HCT116 (cell line): ENCODE measurements around the gene CCNL2. TPM values are rescaled to one million over a fixed set of nuclear protein-coding genes. Genes with fewer than 3 reads are reported as not detected.

Source experiments
- ATAC-seq: fragments of 200-7000 bp; cut with Tn5 transposase; 2 replicates; pipeline ENCODE4 v1.9.1; 2020; ENCODE audit warnings: mild to moderate bottlenecking, moderate library complexity
- BruUV-seq: library from RNA; stranded (reverse); fragments of 400-500 nt; replicated peaks from 2 replicates; lab custom pipeline; 2021; lab: Mats Ljungman, UMichigan
- CTCF ChIA-PET: fragments of 300-600 bp; sonication (Branson Sonifier 250); formaldehyde crosslinking; loops from one replicate; lab custom pipeline; 2021; ENCODE audit warnings: antibody characterized with exemption; lab: Charles Lee
- POLR2A ChIA-PET: fragments of 300-600, 350-600 bp; sonication (Branson Sonifier 250); formaldehyde crosslinking; loops from one replicate; lab custom pipeline; 2021; ENCODE audit warnings: antibody characterized with exemption; lab: Charles Lee
- RAD21 ChIA-PET, 2 experiments: fragments of 300-600 bp; sonication (Branson Sonifier 250); formaldehyde crosslinking; loops; one replicate each; lab custom pipeline; 2023; ENCODE audit warnings: low total read pairs in 2 of 2; ENCODE audit not compliant: uncharacterized antibody in 2 of 2, unreplicated experiment in 2 of 2, low non-redundant PET in 1 of 2; lab: Charles Lee
- DNase-seq: peaks from one replicate; pipeline ENCODE4 v3.0.0-alpha.2; 2010; ENCODE audit warnings: low read depth, low spot score
- H2AFZ ChIP-seq: fragments of 200-600 bp; shearing (Covaris generic), sonication (generic); 2 replicates; pipeline ENCODE4 v1.6.1; 2017; ENCODE audit warnings: low read depth, mixed run types, mixed read lengths, antibody characterized with exemption, low read length; ENCODE audit not compliant: poor library complexity, severe bottlenecking
- H3K27ac ChIP-seq: 2 replicates; pipeline ENCODE4 v1.5.1; 2012; ENCODE audit warnings: low read depth, low read length
- H3K27me3 ChIP-seq: fragments of 200-600 bp; sonication (generic); 2 replicates; pipeline ENCODE4 v1.6.1; 2016; ENCODE audit warnings: mixed run types, low read length, mixed read lengths; ENCODE audit not compliant: insufficient read depth
- H3K36me3 ChIP-seq, 2 experiments: fragments of 200-500 bp in 1 of 2; fragments of 200-600 bp in 1 of 2; sonication (Bioruptor generic) in 1 of 2; sonication (generic) in 1 of 2; 2 replicates each; pipeline versions ENCODE4 v1.5.1 to v1.6.1; 2014 to 2016; ENCODE audit warnings: low read length in 2 of 2, inconsistent platforms in 1 of 2, mixed read lengths in 1 of 2, mixed run types in 1 of 2; ENCODE audit not compliant: insufficient read depth in 2 of 2, control insufficient read depth in 1 of 2
- H3K4me1 ChIP-seq, 2 experiments: fragments of 200-600 bp in 1 of 2; sonication (generic) in 1 of 2; 2 replicates each; pipeline versions ENCODE4 v1.5.1 to v1.6.1; 2012 to 2017; ENCODE audit warnings: low read length in 2 of 2, inconsistent platforms in 1 of 2, mild to moderate bottlenecking in 1 of 2, mixed read lengths in 1 of 2, mixed run types in 1 of 2, moderate library complexity in 1 of 2; ENCODE audit not compliant: insufficient read depth in 2 of 2, control insufficient read depth in 1 of 2
- H3K4me2 ChIP-seq: fragments of 200-600 bp; sonication (generic); 2 replicates; pipeline ENCODE4 v1.6.1; 2017; ENCODE audit warnings: mixed run types, low read length, mixed read lengths
- H3K4me3 ChIP-seq, 2 experiments: fragments of 200-600 bp in 1 of 2; sonication (generic) in 1 of 2; replicated peaks in 1 of 2; 2 replicates each; pipeline ENCODE4 v1.5.1; 2011 to 2016; ENCODE audit warnings: low read length in 2 of 2, control low read depth in 1 of 2, low read depth in 1 of 2, mild to moderate bottlenecking in 1 of 2, mixed read lengths in 1 of 2, mixed run types in 1 of 2
- H3K79me2 ChIP-seq: fragments of 200-600 bp; sonication (generic); 2 replicates; pipeline ENCODE4 v1.6.1; 2017; ENCODE audit warnings: mild to moderate bottlenecking, mixed run types, low read length, moderate library complexity, mixed read lengths; ENCODE audit not compliant: insufficient read depth
- H3K9ac ChIP-seq: fragments of 200-600 bp; sonication (generic); 2 replicates; pipeline ENCODE4 v1.6.1; 2016; ENCODE audit warnings: low read length, mixed read lengths
- H3K9me2 ChIP-seq: fragments of 200-600 bp; sonication (generic), shearing (Covaris generic); 2 replicates; pipeline ENCODE4 v1.6.1; 2017; ENCODE audit warnings: mixed run types, mild to moderate bottlenecking, moderate library complexity; ENCODE audit not compliant: insufficient read depth
- H3K9me3 ChIP-seq, 2 experiments: fragments of 200-500 bp in 1 of 2; fragments of 200-600 bp in 1 of 2; sonication (Bioruptor generic) in 1 of 2; sonication (generic) in 1 of 2; 2 replicates each; pipeline ENCODE4 v1.6.1; 2014 to 2017; ENCODE audit warnings: low read length in 2 of 2, mixed read lengths in 2 of 2, inconsistent platforms in 1 of 2, low read depth in 1 of 2, mild to moderate bottlenecking in 1 of 2, mixed run types in 1 of 2, moderate library complexity in 1 of 2; ENCODE audit not compliant: control insufficient read depth in 1 of 2, insufficient read depth in 1 of 2
- H4K20me1 ChIP-seq: fragments of 200-600 bp; sonication (generic), shearing (Covaris generic); 2 replicates; pipeline ENCODE4 v1.6.1; 2017; ENCODE audit warnings: mixed run types, mild to moderate bottlenecking, moderate library complexity; ENCODE audit not compliant: insufficient read depth
- ATF3 ChIP-seq: IDR thresholded peaks from 2 replicates; pipeline ENCODE4 v1.6.1; 2012
- CBX3 ChIP-seq: IDR thresholded peaks from 2 replicates; pipeline ENCODE4 v1.6.1; 2012; ENCODE audit warnings: low read depth
- EZH2 ChIP-seq: fragments of 200-600 bp; sonication (generic); IDR thresholded peaks from 2 replicates; pipeline ENCODE4 v1.6.1; 2017; ENCODE audit warnings: antibody characterized with exemption, mixed run types
- EZH2phosphoT487 ChIP-seq: fragments of 200-600 bp; IDR thresholded peaks from 2 replicates; pipeline ENCODE4 v1.6.1; 2018; ENCODE audit warnings: antibody characterized with exemption, borderline replicate concordance
- POLR2A ChIP-seq: IDR thresholded peaks from 2 replicates; pipeline ENCODE4 v1.7.0; 2011; ENCODE audit warnings: borderline replicate concordance; ENCODE audit not compliant: insufficient read depth, insufficient read length; ENCODE audit errors: extremely low read depth
- REST ChIP-seq: IDR thresholded peaks from 2 replicates; pipeline ENCODE4 v1.6.1; 2012; ENCODE audit warnings: low read depth
- SIN3A ChIP-seq: IDR thresholded peaks from 2 replicates; pipeline ENCODE4 v1.6.1; 2012; ENCODE audit warnings: low read depth
- YY1 ChIP-seq: IDR thresholded peaks from 2 replicates; pipeline ENCODE4 v1.6.1; 2011; ENCODE audit warnings: low read length, low read depth, moderate library complexity, mild to moderate bottlenecking; ENCODE audit not compliant: insufficient replicate concordance; ENCODE audit errors: extremely low read depth
- intact Hi-C: fragments of 100-400 bp; cut with micrococcal nuclease; formaldehyde crosslinking; loops from 2 replicates; pipeline ENCODE4 v1.10.0; 2022
- total RNA-seq: library from RNA; stranded (reverse); gene quantifications from one replicate; pipeline ENCODE4 v1.2.1, GENCODE V29; 2021; ENCODE audit not compliant: unreplicated experiment

CCNL2 gene
- total RNA-seq, 1 experiment from 2014 or later, result 173 TPM

GRCh38 chr1:1401457-1402010, 2.4 kb upstream of the CCNL2 start:
- no peak for TF ChIP-seq CBX3
- TF ChIP-seq YY1, result no peak
- TF ChIP-seq REST, result no peak
- TF ChIP-seq POLR2A, result no peak
- no peak for TF ChIP-seq EZH2phosphoT487
- no peak for TF ChIP-seq ATF3
- no peak for TF ChIP-seq SIN3A
- TF ChIP-seq EZH2, result no peak
- TF ChIP-seq, all 23 proteins: peak for 0
- ATAC-seq (no peak), DNase-seq (no peak)
- H3K36me3 ChIP-seq, result peaks cover 22 to 54% of the 10 kb centered on the region in 2 experiments
- H3K9me3 ChIP-seq, result no peaks in the 10 kb centered on the region
- peaks cover 19 to 59% of the 10 kb centered on the region in 2 experiments for H3K4me1 ChIP-seq
- ChIA-PET RAD21 (no interaction called here), CTCF (interaction anchor here (1.0 to 1.6 kb wide), 5 partner anchors 13 to 103 kb away, joined by 3 to 9 read pairs (median 4); partner anchors contain the start of gene AURKAIP1), POLR2A (no interaction called here)
- peak overlapping the region in 1 of 2 experiments; percentile 99; a peak in 2 of 4 replicates for H3K4me3 ChIP-seq
- no peaks in the 10 kb centered on the region for H3K9me2 ChIP-seq
- H3K79me2 ChIP-seq, result peaks cover 84% of the 10 kb centered on the region
- H3K9ac ChIP-seq, result no peak overlapping the region
- intact Hi-C loops, result loop anchor here (2.0 kb wide), 1 partner anchor 39 kb away; no protein-coding TSS in a partner anchor
- peaks cover 5% of the 10 kb centered on the region; the same call in 1 of the 2 replicates for H4K20me1 ChIP-seq
- BruUV-seq, result no TSS peak
- no peak overlapping the region for H2AFZ ChIP-seq
- no peaks in the 10 kb centered on the region for H3K27me3 ChIP-seq
- H3K27ac ChIP-seq, result peak overlapping the region; percentile 86; the same call in 1 of the 2 replicates
- peak overlapping the region; percentile 98 for H3K4me2 ChIP-seq
